A673 (cell line): Measurements from ENCODE around the gene SHC3. TPM values are rescaled to one million over a fixed set of nuclear protein-coding genes. Genes with fewer than 3 reads are reported as not detected.

ENCODE experiments used
- BruUV-seq: library from RNA; stranded (reverse); fragments of 400-500 nt; replicated peaks from 2 replicates; lab custom pipeline; 2021; lab: Mats Ljungman, UMichigan
- CTCF ChIA-PET: fragments of 300-600 bp; sonication (Branson Sonifier 250); formaldehyde crosslinking; loops from one replicate; lab custom pipeline; 2022; ENCODE audit warnings: antibody characterized with exemption; lab: Charles Lee
- POLR2A ChIA-PET: fragments of 300-600 bp; sonication (Branson Sonifier 250); formaldehyde crosslinking; loops from one replicate; lab custom pipeline; 2022; ENCODE audit warnings: antibody characterized with exemption; ENCODE audit not compliant: low non-redundant PET; lab: Charles Lee
- DNase-seq: peaks from one replicate; pipeline ENCODE4 v3.0.0-alpha.2; 2015; ENCODE audit warnings: low spot score
- H3K27ac ChIP-seq: fragments of 200-600 bp; sonication (generic); 2 replicates; pipeline ENCODE4 v1.5.1; 2016; ENCODE audit warnings: mixed run types, low read depth, mild to moderate bottlenecking, mixed read lengths, antibody characterized with exemption, low read length; ENCODE audit not compliant: poor library complexity, severe bottlenecking
- H3K27me3 ChIP-seq: fragments of 200-600 bp; sonication (generic); replicated peaks from 2 replicates; pipeline ENCODE4 v1.6.1; 2017; ENCODE audit warnings: mixed run types, low read depth, mild to moderate bottlenecking, mixed read lengths, antibody characterized with exemption, low read length; ENCODE audit not compliant: insufficient read depth, poor library complexity
- H3K36me3 ChIP-seq: fragments of 200-600 bp; sonication (generic); 2 replicates; pipeline ENCODE4 v1.6.1; 2016; ENCODE audit warnings: mixed run types, mild to moderate bottlenecking, mixed read lengths, antibody characterized with exemption, low read length; ENCODE audit not compliant: insufficient read depth, poor library complexity, severe bottlenecking
- H3K4me1 ChIP-seq: fragments of 200-600 bp; sonication (generic); 2 replicates; pipeline ENCODE4 v1.6.1; 2017; ENCODE audit warnings: mixed run types, mild to moderate bottlenecking, mixed read lengths, antibody characterized with exemption, low read length; ENCODE audit not compliant: insufficient read depth, poor library complexity, severe bottlenecking
- H3K4me3 ChIP-seq: fragments of 200-600 bp; sonication (generic); 2 replicates; pipeline ENCODE4 v1.5.1; 2016; ENCODE audit warnings: low read depth, mixed run types, mild to moderate bottlenecking, mixed read lengths, low read length; ENCODE audit not compliant: poor library complexity, severe bottlenecking
- H3K9me3 ChIP-seq: fragments of 200-600 bp; sonication (generic); 2 replicates; pipeline ENCODE4 v1.6.1; 2016; ENCODE audit warnings: mixed run types, low read depth, mild to moderate bottlenecking, mixed read lengths, antibody characterized with exemption, low read length; ENCODE audit not compliant: poor library complexity, severe bottlenecking
- EZH2 ChIP-seq: fragments of 200-600 bp; sonication (generic); IDR thresholded peaks from 2 replicates; pipeline ENCODE4 v1.6.1; 2017; ENCODE audit warnings: borderline replicate concordance, low read depth, mild to moderate bottlenecking, mixed read lengths, antibody characterized with exemption, low read length; ENCODE audit not compliant: poor library complexity, severe bottlenecking
- intact Hi-C: fragments of 100-400 bp; cut with micrococcal nuclease; formaldehyde crosslinking; loops from one replicate; pipeline ENCODE4 v1.10.0; 2022; ENCODE audit not compliant: unreplicated experiment
- total RNA-seq: library from RNA; stranded (reverse); gene quantifications from 2 replicates; pipeline ENCODE4 v1.2.3, GENCODE V29; 2021
- TF ChIP-seq, protein P1 (sequence below): fragments of 300-800, 200-600 bp; sonication (generic); conservative IDR thresholded peaks from 2 replicates; pipeline ENCODE4 v1.5.1; 2017; ENCODE audit warnings: low read depth, mild to moderate bottlenecking, antibody characterized with exemption, low read length, moderate library complexity, mixed read lengths

Gene SHC3
- total RNA-seq, 1 experiment from 2014 or later = 6.6 TPM

DNA sequence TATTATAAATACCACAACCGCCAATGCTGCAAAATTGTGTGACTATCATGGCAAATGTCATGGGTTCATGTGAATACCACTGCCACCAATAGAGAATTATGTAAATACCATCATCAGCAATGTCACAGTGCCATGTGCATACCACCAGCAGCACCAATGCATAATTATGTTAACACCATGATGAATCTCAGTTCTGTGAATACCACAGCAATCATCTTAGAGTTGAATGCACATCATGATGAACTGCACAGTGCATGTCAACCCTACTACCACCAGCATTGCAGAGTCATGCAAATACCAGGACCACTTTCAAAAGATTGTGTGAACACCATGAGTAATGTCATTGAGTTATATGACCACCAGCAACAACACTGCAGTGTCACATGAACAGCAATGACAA, 63.2 kb downstream of the SHC3 start:
- BruUV-seq = no TSS peak
- H3K9me3 ChIP-seq = no peaks in the 10 kb centered on the region
- POLR2A ChIA-PET = no interaction called here
- CTCF ChIA-PET = no interaction called here
- TF ChIP-seq, protein P1, sequence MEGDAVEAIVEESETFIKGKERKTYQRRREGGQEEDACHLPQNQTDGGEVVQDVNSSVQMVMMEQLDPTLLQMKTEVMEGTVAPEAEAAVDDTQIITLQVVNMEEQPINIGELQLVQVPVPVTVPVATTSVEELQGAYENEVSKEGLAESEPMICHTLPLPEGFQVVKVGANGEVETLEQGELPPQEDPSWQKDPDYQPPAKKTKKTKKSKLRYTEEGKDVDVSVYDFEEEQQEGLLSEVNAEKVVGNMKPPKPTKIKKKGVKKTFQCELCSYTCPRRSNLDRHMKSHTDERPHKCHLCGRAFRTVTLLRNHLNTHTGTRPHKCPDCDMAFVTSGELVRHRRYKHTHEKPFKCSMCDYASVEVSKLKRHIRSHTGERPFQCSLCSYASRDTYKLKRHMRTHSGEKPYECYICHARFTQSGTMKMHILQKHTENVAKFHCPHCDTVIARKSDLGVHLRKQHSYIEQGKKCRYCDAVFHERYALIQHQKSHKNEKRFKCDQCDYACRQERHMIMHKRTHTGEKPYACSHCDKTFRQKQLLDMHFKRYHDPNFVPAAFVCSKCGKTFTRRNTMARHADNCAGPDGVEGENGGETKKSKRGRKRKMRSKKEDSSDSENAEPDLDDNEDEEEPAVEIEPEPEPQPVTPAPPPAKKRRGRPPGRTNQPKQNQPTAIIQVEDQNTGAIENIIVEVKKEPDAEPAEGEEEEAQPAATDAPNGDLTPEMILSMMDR = no peak
- TF ChIP-seq EZH2 = no peak
- H3K27me3 ChIP-seq = no peaks in the 10 kb centered on the region
- H3K4me1 ChIP-seq = no peaks in the 10 kb centered on the region
- H3K27ac ChIP-seq = no peak overlapping the region
- H3K4me3 ChIP-seq = no peak overlapping the region
- H3K36me3 ChIP-seq = no peaks in the 10 kb centered on the region
- no peak for DNase-seq
- intact Hi-C loops = no loop called here

DNA sequence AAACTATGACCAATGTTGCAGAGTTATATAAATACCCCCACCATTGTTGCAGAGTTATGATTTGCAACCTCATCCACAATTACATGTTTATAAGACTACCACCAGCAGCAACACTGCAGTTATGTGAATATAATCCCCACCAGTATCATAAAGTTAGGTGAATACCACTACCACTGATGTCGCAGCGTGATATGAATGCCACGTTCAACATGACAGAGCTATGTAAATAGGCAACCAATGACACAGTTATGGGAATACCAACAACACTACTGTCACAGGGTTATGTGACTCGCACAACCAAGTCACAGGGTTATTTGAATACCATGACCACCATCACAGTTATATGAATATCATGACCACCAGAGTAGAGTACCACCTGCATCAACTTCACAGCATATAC, 63.9 kb downstream of the SHC3 start:
- Histone ChIP-seq H3K27me3 (no peaks in the 10 kb centered on the region), H3K9me3 (no peaks in the 10 kb centered on the region), H3K4me1 (no peaks in the 10 kb centered on the region), H3K36me3 (no peaks in the 10 kb centered on the region), H3K4me3 (no peak overlapping the region), H3K27ac (no peak overlapping the region)
- CTCF ChIA-PET = no interaction called here
- intact Hi-C loops = no loop called here
- POLR2A ChIA-PET = no interaction called here
- no peak for TF ChIP-seq EZH2
- TF ChIP-seq, protein P1 = no peak
- no peak for DNase-seq
- BruUV-seq = no TSS peak

DNA sequence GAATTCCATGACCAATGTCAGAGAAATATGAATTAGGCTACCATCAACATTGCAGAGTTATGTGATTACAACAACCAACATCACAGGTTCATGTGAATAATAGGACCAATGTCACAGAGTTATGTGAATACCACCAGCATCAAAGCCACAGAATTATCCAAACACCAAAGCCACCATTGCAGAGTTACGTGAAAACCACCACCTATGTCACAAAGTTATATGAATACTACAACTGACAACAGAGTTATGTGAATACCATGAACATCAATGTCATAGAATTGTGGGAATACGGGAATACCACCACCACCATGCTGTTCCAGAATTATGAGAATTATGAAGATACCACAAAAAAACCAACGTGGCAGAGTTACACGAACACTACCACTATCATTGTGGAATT, 64.8 kb downstream of the SHC3 start:
- no TSS peak for BruUV-seq
- DNase-seq = no peak
- intact Hi-C loops = no loop called here
- TF ChIP-seq, protein P1 = no peak
- no peak for TF ChIP-seq EZH2
- Histone ChIP-seq H3K4me3 (no peak overlapping the region), H3K36me3 (no peaks in the 10 kb centered on the region), H3K4me1 (no peaks in the 10 kb centered on the region), H3K27ac (no peak overlapping the region), H3K9me3 (no peaks in the 10 kb centered on the region), H3K27me3 (no peaks in the 10 kb centered on the region)
- CTCF ChIA-PET = no interaction called here
- POLR2A ChIA-PET = no interaction called here
